ENCODE measurements around the gene STK25. TPM values are rescaled to one million over a fixed set of nuclear protein-coding genes. Genes with fewer than 3 reads are reported as not detected.
"Not testable (repeated sequence)": the region's sequence is repeated elsewhere in the genome, so short reads cannot be mapped to it uniquely, and the experiment has no call there.

STK25 gene
- total RNA-seq, 1 experiment from 2014 or later: 201 TPM

DNA sequence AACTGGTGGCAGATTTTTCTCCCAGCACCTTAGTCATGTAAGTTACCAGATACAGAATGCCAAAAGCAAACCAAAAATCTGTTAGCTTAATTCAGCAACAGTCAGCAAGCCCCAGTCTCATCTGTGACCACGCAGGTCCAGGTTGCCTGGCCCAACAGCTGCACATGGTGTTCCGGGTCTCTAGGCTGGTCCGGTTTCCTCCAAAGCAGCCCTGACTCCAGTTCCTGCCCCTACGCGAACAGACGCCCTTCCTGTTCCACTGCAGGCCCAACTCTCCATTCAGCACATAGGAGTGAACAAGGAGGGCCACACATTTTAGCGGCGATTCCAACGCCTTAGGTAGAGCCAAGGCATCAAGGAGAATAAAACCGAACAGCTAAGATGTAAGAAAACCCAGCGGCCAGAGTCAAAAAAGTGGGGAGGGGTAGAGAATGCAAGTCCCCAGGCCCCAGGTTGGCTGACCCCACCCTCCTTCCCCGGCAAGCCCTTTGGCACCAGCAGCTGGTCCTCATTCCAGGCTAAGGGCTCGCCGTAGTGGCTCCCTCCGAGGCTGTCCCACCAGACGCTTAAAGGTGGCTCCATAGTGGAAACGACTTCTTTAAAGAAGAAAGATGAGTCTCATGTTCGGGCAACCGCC, 1.5 kb downstream of the STK25 start:
- no peak for DNase-seq
- H2AFZ ChIP-seq: 0 out of 2 replicates have a peak overlapping the region, but pooled peaks have one; percentile 82
- no peaks in the 10 kb centered on the region for H3K27me3 ChIP-seq (ENCODE audit: insufficient read depth, low read depth)
- intact Hi-C loops (cut with micrococcal nuclease; ENCODE audit: unreplicated experiment): loop anchor here (5.0 kb wide), 3 partner anchors 90 to 190 kb away; partner anchors contain the start of genes HDLBP and SEPTIN2
- H3K9me3 ChIP-seq (ENCODE audit: insufficient read depth, low read depth): no peaks in the 10 kb centered on the region
- POLR2A ChIA-PET (ENCODE audit: unreplicated experiment): interaction anchor here (0.6 to 0.7 kb wide), 2 partner anchors 43 to 144 kb away, joined by 3 to 29 read pairs; no protein-coding TSS in a partner anchor
- H3F3A ChIP-seq (ENCODE audit: insufficient read depth, low read depth): peaks cover 4% of the 10 kb centered on the region; the same call in 1 of the 2 replicates
- H4K20me1 ChIP-seq (ENCODE audit: insufficient read depth): peaks cover 42% of the 10 kb centered on the region
- H3K9me2 ChIP-seq (ENCODE audit: insufficient read depth): no peaks in the 10 kb centered on the region
- TF ChIP-seq, protein P1, sequence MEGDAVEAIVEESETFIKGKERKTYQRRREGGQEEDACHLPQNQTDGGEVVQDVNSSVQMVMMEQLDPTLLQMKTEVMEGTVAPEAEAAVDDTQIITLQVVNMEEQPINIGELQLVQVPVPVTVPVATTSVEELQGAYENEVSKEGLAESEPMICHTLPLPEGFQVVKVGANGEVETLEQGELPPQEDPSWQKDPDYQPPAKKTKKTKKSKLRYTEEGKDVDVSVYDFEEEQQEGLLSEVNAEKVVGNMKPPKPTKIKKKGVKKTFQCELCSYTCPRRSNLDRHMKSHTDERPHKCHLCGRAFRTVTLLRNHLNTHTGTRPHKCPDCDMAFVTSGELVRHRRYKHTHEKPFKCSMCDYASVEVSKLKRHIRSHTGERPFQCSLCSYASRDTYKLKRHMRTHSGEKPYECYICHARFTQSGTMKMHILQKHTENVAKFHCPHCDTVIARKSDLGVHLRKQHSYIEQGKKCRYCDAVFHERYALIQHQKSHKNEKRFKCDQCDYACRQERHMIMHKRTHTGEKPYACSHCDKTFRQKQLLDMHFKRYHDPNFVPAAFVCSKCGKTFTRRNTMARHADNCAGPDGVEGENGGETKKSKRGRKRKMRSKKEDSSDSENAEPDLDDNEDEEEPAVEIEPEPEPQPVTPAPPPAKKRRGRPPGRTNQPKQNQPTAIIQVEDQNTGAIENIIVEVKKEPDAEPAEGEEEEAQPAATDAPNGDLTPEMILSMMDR (conservative IDR thresholded peaks at IDR 0.05): no peak
- no peak for TF ChIP-seq EZH2 (IDR thresholded peaks at IDR 0.05; ENCODE audit: low read depth)
- no peak overlapping the region for H3K27ac ChIP-seq
- peak overlapping the region; percentile 97 for H3K4me2 ChIP-seq
- peaks cover 5% of the 10 kb centered on the region; the same call in 1 of the 2 replicates for H3K36me3 ChIP-seq (ENCODE audit: low read depth)
- BruUV-seq (replicated peaks): no TSS peak
- peaks cover 19% of the 10 kb centered on the region for H3K4me1 ChIP-seq (replicated peaks; ENCODE audit: insufficient read depth)
- H3K79me2 ChIP-seq (ENCODE audit: low read depth): peaks cover 53% of the 10 kb centered on the region
- CTCF ChIA-PET: interaction anchor here (1.0 kb wide), 1 partner anchor 78 kb away, joined by 4 read pairs; no protein-coding TSS in a partner anchor
- peak overlapping the region; percentile 97 for H3K4me3 ChIP-seq

DNA sequence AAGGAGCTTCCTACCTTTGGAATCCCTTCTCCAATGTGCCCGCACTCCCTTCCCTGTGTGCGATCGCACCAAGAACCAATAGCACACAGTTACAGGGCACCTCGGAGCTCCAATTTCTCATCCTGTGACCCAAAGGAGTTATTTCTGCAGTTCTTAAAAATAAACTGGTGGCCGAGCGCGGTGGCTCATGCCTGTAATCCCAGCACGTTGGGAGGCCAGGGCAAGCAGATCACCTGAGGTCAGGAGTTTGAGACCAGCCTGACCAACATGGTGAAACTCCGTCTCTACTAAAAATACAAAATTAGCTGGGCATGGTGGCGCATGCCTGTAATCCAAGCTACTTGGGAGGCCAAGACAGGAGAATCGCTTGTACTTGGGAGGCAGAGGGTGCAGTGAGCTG, 2.1 kb downstream of the STK25 start:
- H3F3A ChIP-seq (ENCODE audit: insufficient read depth, low read depth); H3K27me3 ChIP-seq (ENCODE audit: insufficient read depth, low read depth); H3K9me2 ChIP-seq (ENCODE audit: insufficient read depth); H3K27ac ChIP-seq; H2AFZ ChIP-seq; CTCF ChIA-PET; H3K4me3 ChIP-seq; H3K9me3 ChIP-seq (ENCODE audit: insufficient read depth, low read depth); H3K36me3 ChIP-seq (ENCODE audit: low read depth); DNase-seq: not testable (repeated sequence)
- Histone ChIP-seq H3K4me2 (peak overlapping the region; percentile 97; the same call in 1 of the 2 replicates), H3K79me2 (ENCODE audit: low read depth) (peaks cover 53% of the 10 kb centered on the region), H4K20me1 (ENCODE audit: insufficient read depth) (peaks cover 42% of the 10 kb centered on the region), H3K4me1 (replicated peaks; ENCODE audit: insufficient read depth) (peaks cover 19% of the 10 kb centered on the region)
- TSS peak; percentile 49 for BruUV-seq (replicated peaks)
- POLR2A ChIA-PET (ENCODE audit: unreplicated experiment): interaction anchor here (0.6 to 0.7 kb wide), 2 partner anchors 43 to 143 kb away, joined by 3 to 29 read pairs; no protein-coding TSS in a partner anchor
- intact Hi-C loops (cut with micrococcal nuclease; ENCODE audit: unreplicated experiment): loop anchor here (5.0 kb wide), 3 partner anchors 91 to 189 kb away; partner anchors contain the start of genes HDLBP and SEPTIN2

DNA sequence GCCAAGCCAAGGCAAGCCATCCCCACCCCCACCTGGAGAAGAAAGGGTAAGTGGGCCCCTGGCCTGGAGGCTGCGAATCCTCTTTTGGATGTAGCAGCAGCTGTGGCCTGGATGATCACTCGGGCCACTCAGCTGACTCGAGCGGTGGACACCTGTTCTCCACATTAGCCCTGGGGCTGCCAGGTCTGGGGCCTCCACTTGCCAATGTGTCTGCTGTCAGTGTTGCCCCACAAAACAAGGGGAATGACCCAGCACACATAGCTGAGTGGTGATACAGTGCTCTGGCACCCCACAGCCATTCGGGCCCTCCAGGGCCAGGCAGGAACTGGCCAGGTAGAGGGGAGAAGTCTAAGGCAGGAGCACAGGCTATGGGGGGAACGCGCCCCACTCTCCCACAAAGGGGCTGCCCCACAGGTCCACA, 2.6 kb downstream of the STK25 start:
- peaks cover 19% of the 10 kb centered on the region for H3K4me1 ChIP-seq (replicated peaks; ENCODE audit: insufficient read depth)
- peaks cover 42% of the 10 kb centered on the region for H4K20me1 ChIP-seq (ENCODE audit: insufficient read depth)
- intact Hi-C loops (cut with micrococcal nuclease; ENCODE audit: unreplicated experiment): loop anchor here (5.0 kb wide), 3 partner anchors 92 to 188 kb away; partner anchors contain the start of genes HDLBP and SEPTIN2
- no peak for DNase-seq
- TF ChIP-seq, protein P1 (conservative IDR thresholded peaks at IDR 0.05): no peak
- no peak for TF ChIP-seq EZH2 (IDR thresholded peaks at IDR 0.05; ENCODE audit: low read depth)
- no peak overlapping the region for H3K4me3 ChIP-seq
- no peak overlapping the region for H2AFZ ChIP-seq
- H3K27me3 ChIP-seq (ENCODE audit: insufficient read depth, low read depth): no peaks in the 10 kb centered on the region
- H3K36me3 ChIP-seq (ENCODE audit: low read depth): peaks cover 5% of the 10 kb centered on the region; the same call in 1 of the 2 replicates
- POLR2A ChIA-PET (ENCODE audit: unreplicated experiment): no interaction called here
- H3K9me2 ChIP-seq (ENCODE audit: insufficient read depth): no peaks in the 10 kb centered on the region
- H3F3A ChIP-seq (ENCODE audit: insufficient read depth, low read depth): no peaks in the 10 kb centered on the region
- no peaks in the 10 kb centered on the region for H3K9me3 ChIP-seq (ENCODE audit: insufficient read depth, low read depth)
- H3K27ac ChIP-seq: no peak overlapping the region
- H3K79me2 ChIP-seq (ENCODE audit: low read depth): peaks cover 53% of the 10 kb centered on the region
- H3K4me2 ChIP-seq: peak overlapping the region; percentile 97; the same call in 1 of the 2 replicates
- no TSS peak for BruUV-seq (replicated peaks)
- CTCF ChIA-PET: interaction anchor here (0.6 kb wide), 1 partner anchor 92 kb away, joined by 4 read pairs; no protein-coding TSS in a partner anchor
